ENCODE measurements around the gene TEX53. TPM values are rescaled to one million over a fixed set of nuclear protein-coding genes. Genes with fewer than 3 reads are reported as not detected.

TEX53 gene
- total RNA-seq, 1 experiment from 2014 or later = not detected

GRCh38 chr9:114682846-114683245 is 25.2 kb upstream of the TEX53 start:
- TF ChIP-seq CTCF (IDR thresholded peaks at IDR 0.05; ENCODE audit: insufficient read depth in 1 of 2, low read depth in 1 of 2, low read length in 1 of 2, severe bottlenecking in 1 of 2, unreplicated experiment in 1 of 2) = no peak
- CTCF ChIA-PET = interaction anchor here (1.0 kb wide), 1 partner anchor 224 kb away, joined by 4 read pairs; no protein-coding TSS in a partner anchor
- Histone ChIP-seq H3K36me3 (ENCODE audit: control insufficient read depth, insufficient read depth, low read length) (no peaks in the 10 kb centered on the region), H3K27me3 (replicated peaks; ENCODE audit: control insufficient read depth, insufficient read depth, low read length) (no peaks in the 10 kb centered on the region), H3K4me3 (ENCODE audit: low read depth, low read length) (no peak overlapping the region), H3K4me1 (no peaks in the 10 kb centered on the region; the same call in 1 of the 2 replicates), H3K9me3 (no peaks in the 10 kb centered on the region)
- H3K36me3 Mint-ChIP-seq (ENCODE audit: insufficient read depth, unreplicated experiment) = no peaks in the 10 kb centered on the region
- H3K9me3 Mint-ChIP-seq (ENCODE audit: unreplicated experiment) = no peaks in the 10 kb centered on the region
- POLR2A ChIA-PET = no interaction called here
- H3K4me3 Mint-ChIP-seq (ENCODE audit: unreplicated experiment) = no peak overlapping the region
- H3K27me3 Mint-ChIP-seq (ENCODE audit: insufficient read depth, unreplicated experiment) = no peaks in the 10 kb centered on the region
- peaks cover 12% of the 10 kb centered on the region for H3K4me1 Mint-ChIP-seq (ENCODE audit: low read depth, unreplicated experiment)
- H3K27ac Mint-ChIP-seq (ENCODE audit: unreplicated experiment) = no peak overlapping the region
- DNase-seq = no peak
- no TSS peak for BruUV-seq (replicated peaks)
- intact Hi-C loops (cut with micrococcal nuclease; ENCODE audit: unreplicated experiment) = no loop called here

- BruUV-seq (replicated peaks) = no TSS peak
- Mint-ChIP-seq H3K9me3 (ENCODE audit: unreplicated experiment) (no peaks in the 10 kb centered on the region), H3K36me3 (ENCODE audit: insufficient read depth, unreplicated experiment) (no peaks in the 10 kb centered on the region), H3K27ac (ENCODE audit: unreplicated experiment) (no peak within 1 kb of the TSS), H3K4me3 (ENCODE audit: unreplicated experiment) (no peak within 1 kb of the TSS), H3K4me1 (ENCODE audit: low read depth, unreplicated experiment) (peaks cover 16% of the 10 kb centered on the region), H3K27me3 (ENCODE audit: insufficient read depth, unreplicated experiment) (no peaks in the 10 kb centered on the region)
- POLR2A ChIA-PET = no interaction called here
- intact Hi-C loops (cut with micrococcal nuclease; ENCODE audit: unreplicated experiment) = loop anchor here (1.0 kb wide), 5 partner anchors 40 to 843 kb away; no protein-coding TSS in a partner anchor
- TF ChIP-seq CTCF (IDR thresholded peaks at IDR 0.05; ENCODE audit: insufficient read depth in 1 of 2, low read depth in 1 of 2, low read length in 1 of 2, severe bottlenecking in 1 of 2, unreplicated experiment in 1 of 2) = peak; percentile 80 to 86
- DNase-seq = peak; percentile 73 to 83
- Histone ChIP-seq H3K4me1 (no peaks in the 10 kb centered on the region; the same call in 1 of the 2 replicates), H3K9me3 (no peaks in the 10 kb centered on the region), H3K36me3 (ENCODE audit: control insufficient read depth, insufficient read depth, low read length) (no peaks in the 10 kb centered on the region), H3K27me3 (replicated peaks; ENCODE audit: control insufficient read depth, insufficient read depth, low read length) (no peaks in the 10 kb centered on the region), H3K4me3 (ENCODE audit: low read depth, low read length) (no peak within 1 kb of the TSS)
- CTCF ChIA-PET = interaction anchor here (0.6 to 1.2 kb wide), 4 partner anchors 94 to 229 kb away, joined by 3 to 5 read pairs (median 4); partner anchors contain the start of gene ATP6V1G1
Measured at GRCh38 chr9:114681594-114682332, 24.2 kb upstream of the TEX53 start, which contains the start of gene TEX48. Gene TEX48 (minus strand): TSS chr9:114682192. CDS start chr9:114671723, 10,469 bp downstream.

GRCh38 chr9:114680259-114681001 is 22.8 kb upstream of the TEX53 start:
- no peaks in the 10 kb centered on the region for H3K9me3 Mint-ChIP-seq (ENCODE audit: unreplicated experiment)

More at GRCh38 chr9:114680259-114681001, 22.8 kb upstream of the TEX53 start:
- no peaks in the 10 kb centered on the region for H3K27me3 ChIP-seq (replicated peaks; ENCODE audit: control insufficient read depth, insufficient read depth, low read length)
- no peak for TF ChIP-seq CTCF (IDR thresholded peaks at IDR 0.05; ENCODE audit: insufficient read depth in 1 of 2, low read depth in 1 of 2, low read length in 1 of 2, severe bottlenecking in 1 of 2, unreplicated experiment in 1 of 2)
- H3K27me3 Mint-ChIP-seq (ENCODE audit: insufficient read depth, unreplicated experiment) = peaks cover 4% of the 10 kb centered on the region
- no TSS peak for BruUV-seq (replicated peaks)
- H3K4me1 ChIP-seq = no peaks in the 10 kb centered on the region; the same call in 1 of the 2 replicates
- H3K9me3 ChIP-seq = no peaks in the 10 kb centered on the region
- ChIA-PET CTCF (interaction anchor here (1.0 to 1.2 kb wide), 2 partner anchors 119 to 231 kb away, joined by 4 read pairs; no protein-coding TSS in a partner anchor), POLR2A (no interaction called here)
- H3K36me3 Mint-ChIP-seq (ENCODE audit: insufficient read depth, unreplicated experiment) = no peaks in the 10 kb centered on the region
- H3K4me1 Mint-ChIP-seq (ENCODE audit: low read depth, unreplicated experiment) = peaks cover 16% of the 10 kb centered on the region
- H3K27ac Mint-ChIP-seq (ENCODE audit: unreplicated experiment) = no peak overlapping the region
- H3K36me3 ChIP-seq (ENCODE audit: control insufficient read depth, insufficient read depth, low read length) = no peaks in the 10 kb centered on the region
- no peak overlapping the region for H3K4me3 ChIP-seq (ENCODE audit: low read depth, low read length)
- no peak for DNase-seq
- H3K4me3 Mint-ChIP-seq (ENCODE audit: unreplicated experiment) = no peak overlapping the region
- intact Hi-C loops (cut with micrococcal nuclease; ENCODE audit: unreplicated experiment) = loop anchor here (1.0 kb wide), 5 partner anchors 41 to 844 kb away; no protein-coding TSS in a partner anchor

Data from Caco-2 (cell line).